GM18519 (cell line): Measurements from ENCODE around the gene STK35.

Experiments
- ATAC-seq: cut with Tn5 transposase; IDR thresholded peaks from one replicate; pipeline ENCODE4 v1.9.1; 2021; ENCODE audit warnings: mild to moderate bottlenecking, moderate library complexity; ENCODE audit not compliant: unreplicated experiment, low FRiP score

Gene STK35

DNA sequence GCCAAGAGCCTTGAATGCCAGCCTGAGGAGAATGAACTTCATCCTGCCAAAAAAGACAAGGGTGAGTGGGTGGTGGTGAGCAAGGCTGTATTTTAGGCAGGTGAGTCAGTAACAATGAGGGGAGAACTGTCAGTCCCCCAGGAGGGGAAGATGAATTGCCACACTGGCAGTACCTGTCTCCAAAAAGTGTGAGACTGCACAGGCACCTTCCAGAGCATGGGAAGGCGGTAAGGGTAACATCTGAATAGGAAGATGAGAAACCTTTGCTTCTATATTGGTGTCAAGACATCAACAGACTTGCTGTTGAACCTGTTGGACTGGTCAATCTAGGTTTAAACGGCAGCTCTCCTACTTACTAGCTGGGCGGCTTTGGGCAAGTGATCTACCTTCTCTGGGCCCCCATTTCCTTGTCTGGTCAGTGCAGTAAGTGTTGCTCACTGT, 30.9 kb downstream of the STK35 start:
- no peak for ATAC-seq

DNA sequence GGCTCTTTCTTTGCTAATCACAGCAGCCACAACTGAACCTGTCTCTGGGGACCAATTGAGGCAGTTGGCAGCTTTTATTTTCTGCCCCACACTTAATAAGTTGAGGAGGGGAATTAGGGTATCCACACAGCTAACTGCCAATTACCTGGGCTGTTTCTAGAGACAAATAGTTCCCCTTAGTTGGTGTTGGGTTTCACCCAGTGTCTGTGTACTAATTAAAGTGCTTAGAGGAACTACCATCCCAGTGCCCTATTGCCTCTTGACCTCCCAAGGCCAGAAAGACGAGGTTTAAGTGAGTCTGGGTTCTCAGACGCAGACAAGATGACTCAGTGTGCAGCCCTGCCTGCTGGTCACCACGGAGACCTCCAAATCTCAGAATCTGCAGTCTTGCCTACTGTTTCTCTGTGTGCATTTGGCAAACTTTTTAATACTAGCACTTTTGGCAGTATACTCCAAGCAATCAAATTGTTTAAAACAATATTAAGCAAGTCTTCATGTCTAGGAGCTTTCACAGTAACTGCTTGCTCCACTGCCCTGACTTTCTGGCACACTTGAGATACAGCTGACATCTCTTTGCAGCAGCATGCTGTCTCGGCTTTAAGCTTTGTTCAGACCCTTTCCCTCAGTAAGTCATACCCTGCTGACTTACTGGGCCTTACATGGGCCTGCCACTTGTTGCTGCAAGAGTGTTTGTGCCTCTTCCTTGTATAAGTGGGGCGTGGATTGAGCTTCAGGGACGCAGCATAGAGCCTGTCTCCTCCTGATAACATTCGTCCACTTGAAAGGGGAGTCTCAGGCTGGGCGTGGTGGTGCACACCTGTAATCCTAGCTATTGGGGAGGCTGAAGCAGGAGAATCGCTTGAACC, 31.9 kb downstream of the STK35 start:
- ATAC-seq: no peak

DNA sequence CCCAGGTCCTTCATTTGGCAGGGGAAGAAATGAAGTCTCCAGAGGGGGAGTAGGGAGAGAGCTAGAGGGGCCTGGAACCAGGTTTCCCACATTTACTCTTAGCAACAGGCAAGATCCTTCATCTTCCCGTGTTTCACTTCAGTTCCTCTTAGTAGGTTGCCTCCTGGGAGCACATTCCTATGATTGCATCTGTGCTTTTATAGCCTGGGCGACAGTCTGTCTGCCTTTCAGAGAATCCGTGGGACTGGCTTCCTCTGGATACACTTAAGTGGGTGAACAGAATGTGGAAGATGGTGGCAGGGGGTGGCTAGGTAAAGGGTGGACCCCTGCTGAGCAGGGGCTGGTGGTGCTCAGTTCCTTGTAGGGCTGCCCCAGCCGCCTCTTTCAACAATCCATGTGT, 33.4 kb downstream of the STK35 start:
- ATAC-seq: no peak

DNA sequence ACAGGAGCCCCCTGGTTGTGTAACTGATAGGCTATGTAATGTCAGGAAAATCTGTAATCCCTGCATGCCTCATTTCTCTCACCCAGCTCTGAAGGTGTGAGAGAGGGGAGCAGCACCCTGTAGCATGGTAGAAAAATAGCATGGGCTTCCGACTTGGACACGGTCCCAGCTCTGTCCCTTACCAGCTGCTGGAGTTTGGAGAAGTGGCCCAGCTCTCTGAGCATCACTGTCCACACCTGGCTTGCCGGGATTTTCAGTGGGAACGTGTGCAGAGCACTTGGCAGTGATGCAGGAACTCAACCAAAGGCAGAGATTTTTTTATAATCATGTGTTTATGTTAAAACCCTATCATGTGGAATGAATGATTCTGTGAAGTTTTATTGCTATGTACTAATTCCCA, 34.6 kb downstream of the STK35 start:
- no peak for ATAC-seq

DNA sequence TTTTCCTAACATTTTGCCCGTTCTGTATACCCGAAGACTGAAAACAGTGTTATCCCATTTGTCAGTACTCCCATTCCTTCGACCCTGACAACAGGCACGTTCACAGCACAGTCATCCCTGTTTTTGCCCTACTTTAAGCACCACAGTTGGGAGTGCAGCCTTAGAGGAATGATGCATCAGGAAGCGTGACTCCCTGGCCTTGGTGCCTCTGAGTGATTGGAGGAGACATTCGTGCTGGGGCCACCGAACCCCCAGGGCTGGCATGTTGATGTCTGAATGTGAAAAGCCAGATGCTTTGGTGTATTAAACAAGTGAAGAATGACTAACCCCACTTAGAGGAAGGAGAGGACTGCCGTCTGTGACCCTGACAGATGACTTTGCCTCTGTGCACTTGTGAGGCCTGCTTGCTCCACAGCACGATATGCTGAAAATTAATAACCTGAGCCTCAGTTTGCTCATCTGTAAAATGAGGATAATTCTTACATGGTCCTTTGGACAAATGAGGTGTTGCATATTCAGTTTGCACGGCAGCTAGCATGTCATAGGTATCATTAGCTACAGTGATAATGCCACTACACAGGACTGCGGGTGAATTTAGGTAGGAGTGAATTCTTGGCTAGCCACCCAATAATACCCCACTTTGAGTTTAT, 36.0 kb downstream of the STK35 start:
- ATAC-seq: no peak

DNA sequence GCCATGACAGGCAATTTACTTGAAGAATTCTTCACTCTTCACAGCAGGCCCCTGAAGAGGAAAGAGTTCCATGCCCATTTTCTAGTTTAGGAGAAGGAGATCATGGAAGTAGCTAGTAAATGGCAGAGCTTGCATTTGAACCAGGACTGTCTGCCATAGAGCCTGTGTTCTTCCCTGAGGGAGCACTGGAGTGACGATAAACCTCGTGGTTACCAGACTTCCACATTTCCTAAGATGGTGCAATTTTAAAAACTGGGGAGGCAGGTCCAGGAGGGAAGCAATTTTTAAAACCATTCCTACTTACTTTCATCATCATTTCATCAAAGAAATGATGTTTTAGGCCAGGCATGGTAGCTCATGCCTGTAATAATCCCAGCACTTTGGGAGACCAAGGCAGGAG, 36.8 kb downstream of the STK35 start:
- ATAC-seq: no peak

DNA sequence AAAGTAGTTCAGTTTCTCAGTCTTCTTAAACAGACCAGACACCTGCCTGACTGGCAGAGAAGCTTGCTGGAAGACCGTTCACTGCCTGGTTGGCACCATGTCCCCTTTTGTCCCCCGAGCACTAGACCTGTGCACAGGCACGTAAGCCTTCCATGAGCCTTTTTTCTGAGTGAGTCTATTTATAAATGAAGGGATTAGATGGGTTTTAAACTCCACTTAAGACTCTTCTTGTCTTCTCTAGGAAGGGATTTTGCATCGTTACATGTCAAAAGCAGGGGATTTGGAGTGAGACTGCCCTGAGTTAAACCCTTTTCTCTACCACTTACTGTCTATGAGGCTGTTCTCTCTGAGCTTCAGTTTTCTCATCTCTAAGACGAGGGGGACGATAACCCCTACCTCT, 37.6 kb downstream of the STK35 start:
- ATAC-seq: no peak

DNA sequence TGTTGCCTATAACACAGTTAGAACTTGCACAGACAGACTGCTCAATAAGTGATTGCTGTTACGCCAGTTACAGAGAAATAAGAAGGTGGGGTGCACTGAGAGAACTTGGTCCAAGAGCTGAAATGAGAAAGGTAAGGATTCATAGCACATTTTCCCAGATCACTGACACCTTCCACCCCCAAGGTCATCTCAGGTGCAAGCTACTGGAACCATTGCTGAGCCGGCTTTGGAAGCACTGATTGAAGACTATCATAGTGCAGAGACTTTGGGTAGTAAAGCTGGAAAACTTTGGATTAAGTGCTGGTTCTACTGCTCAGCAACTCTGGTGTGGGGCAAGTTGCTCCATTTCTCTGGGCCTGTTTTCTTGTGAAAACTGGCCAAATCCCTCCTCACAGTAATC, 38.1 kb downstream of the STK35 start:
- no peak for ATAC-seq

DNA sequence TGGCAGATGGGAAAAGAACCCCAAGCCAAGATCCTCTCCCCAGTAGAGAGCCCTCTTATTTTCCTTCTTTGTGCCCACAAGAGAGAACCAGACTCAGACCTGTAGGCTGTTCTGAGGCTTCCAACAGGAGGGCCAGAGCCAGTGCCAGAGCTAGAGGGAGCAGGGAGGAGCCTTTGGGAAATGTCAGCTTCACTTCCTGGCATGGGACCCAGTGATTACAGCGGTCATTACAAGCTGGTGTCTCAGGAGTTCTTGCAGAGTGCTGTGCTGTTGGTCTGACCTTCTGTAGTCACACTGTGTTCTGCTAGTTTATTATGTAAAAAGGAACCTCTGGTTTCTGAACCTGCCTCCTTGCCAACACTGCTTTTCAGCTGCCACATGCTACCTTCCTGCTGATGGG, 38.9 kb downstream of the STK35 start:
- no peak for ATAC-seq

DNA sequence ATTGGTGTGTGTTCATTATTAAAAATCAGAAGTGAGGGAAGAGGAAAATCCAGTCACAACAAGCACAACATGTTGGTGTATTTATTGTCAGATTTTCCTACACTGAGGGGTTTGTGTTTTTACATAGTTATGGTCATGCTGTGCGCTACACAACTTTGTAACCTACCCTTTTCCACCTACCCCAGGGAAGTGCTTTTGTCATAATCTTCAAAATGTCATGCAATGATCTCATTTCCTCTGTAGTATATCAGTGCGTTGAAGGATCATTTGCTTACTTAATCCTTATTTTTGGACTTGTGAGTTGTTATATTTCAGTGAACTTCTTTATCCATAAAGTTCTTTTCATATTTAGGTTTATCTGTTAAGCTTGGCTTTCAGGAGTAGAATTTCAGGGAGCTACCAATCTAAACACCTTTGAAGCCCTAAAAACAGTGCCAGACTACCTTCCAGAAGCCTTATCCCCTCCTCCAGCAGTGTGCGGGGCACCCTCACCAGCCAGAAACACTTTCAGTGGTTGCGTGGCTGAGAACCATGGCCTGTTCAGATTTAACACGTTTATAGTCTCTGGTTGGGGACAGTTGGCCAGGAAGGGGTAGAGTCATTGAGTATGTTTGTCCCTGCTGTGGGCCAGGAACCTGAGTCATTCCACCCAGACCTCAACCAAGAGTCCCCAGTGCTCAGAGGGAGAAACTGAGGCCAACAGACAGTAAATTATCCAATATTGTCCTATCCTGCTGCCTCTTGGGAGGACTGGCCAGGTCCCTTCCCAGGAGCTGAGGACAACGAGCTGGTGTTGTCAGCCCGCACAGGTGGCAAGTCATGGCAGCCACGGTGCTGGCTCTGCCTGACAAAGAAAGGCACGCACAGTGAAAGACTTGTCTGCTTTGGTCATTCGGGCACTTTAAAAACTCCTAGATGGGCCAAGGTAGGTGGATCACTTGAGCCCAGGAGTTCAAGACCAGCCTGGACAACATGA, 40.3 kb downstream of the STK35 start:
- no peak for ATAC-seq

DNA sequence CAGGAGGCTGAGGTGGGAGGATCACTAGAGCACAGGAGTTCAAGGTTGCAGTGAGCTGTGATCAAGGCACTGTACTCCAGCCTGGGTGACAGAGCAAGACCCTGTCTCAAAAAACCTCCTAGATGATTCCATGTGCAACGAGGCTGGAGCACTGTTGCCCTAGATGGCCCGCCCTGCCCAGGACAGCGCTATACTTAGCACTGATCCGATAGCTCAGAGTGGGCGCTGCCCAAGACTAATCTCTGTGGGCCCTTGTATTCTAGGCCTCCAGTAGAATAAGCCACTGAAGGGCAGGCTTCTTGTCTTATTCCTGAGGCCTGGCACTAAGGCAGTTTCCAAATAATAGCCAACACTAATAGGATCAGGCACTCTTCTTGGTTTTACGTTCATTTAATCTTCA, 41.0 kb downstream of the STK35 start:
- ATAC-seq: no peak

DNA sequence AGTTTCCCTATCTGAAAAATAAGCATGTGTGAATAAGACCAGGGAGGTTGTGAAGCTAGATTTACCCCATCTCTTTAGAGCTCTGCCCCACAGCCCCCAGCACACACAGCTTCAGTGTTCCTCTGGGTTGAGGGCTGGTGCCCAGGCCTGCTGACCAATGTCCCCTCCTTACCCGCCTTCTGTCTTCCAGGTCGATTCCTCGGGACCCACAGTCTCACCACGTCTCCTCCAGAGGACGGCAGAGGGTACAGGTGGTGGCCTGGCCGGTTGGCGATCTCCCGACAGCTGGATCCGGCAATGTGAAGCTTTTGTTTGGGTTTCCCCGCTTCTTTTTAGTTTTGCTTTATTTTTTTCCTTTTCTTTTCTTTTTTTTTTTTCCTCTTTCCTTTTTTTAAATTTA, 42.0 kb downstream of the STK35 start:
- ATAC-seq: no peak

DNA sequence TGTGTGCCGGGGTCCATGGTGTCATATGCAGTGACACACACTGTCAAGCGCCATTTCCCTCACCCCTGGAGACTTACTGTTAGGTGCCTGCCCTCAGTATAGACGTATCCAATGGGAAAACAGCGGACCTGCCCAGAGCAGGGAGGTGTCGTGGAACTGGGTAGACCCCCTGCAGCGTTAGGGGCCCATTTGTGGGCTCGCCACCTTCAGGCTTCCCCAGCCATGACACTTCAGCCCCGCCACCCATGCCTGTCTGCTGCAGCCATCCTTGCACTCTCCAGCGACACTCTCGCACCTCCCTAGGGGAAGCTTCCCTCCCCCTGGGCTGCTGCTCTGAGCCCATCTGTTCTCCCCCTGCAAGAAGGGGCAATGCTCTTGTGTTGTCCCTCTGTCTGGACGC, 43.2 kb downstream of the STK35 start:
- ATAC-seq: no peak

DNA sequence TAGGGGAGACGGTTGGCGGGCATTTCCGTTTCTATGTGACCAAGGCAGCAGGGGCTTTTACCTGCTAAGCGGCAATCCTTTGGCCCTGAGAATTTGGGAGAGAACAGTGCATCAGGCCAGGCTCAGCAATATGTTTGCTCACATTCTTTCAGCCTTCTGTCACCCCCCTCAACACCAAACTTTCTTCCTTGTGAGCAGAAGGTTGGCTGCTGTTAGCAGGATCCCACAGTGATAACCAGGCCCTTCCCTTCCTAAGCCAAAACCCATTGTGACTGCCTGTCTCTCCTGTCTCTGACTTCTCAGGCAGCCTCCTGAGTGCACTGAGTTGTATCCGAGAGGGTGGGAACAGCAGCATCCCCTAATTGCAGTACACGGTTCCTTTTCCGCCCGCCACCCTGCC, 43.7 kb downstream of the STK35 start:
- no peak for ATAC-seq

DNA sequence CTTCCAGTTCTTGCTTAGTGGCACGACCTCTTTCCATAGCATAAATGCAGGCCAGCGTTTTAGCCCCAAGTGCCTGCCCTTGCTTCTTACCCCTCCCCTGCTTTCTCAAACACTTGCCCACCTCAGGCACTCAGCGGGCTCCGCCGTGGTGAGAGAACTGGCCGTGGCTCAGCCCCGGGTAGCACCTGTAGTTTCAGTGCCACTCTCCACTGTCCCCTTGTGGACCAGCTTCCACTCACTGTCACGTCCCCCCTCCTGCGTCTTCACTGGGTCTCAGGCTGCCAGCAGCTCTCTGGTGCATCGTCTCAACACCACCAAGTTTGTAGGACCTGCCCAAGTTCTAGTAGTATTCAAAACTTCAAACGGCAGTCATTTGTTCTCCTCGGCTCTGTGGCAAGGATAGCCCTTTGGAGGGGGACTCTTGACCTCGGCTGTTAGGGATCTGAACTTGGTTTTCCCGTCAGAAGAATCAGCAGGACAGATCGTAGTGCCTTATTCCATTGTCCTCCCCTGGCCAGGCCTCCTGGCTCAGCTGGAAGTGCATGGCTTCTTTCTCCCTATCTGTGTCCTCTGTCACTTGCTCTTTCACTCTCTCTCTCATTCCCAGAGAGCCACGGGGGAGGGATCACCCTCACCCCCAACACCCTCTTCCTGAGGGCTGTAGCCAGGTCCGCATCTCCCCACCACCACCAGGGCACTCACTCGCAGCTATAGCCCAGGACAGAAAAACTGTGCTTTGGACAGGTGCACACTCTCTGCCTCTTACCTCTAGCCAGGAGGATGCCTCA, 44.6 kb downstream of the STK35 start:
- no peak for ATAC-seq

DNA sequence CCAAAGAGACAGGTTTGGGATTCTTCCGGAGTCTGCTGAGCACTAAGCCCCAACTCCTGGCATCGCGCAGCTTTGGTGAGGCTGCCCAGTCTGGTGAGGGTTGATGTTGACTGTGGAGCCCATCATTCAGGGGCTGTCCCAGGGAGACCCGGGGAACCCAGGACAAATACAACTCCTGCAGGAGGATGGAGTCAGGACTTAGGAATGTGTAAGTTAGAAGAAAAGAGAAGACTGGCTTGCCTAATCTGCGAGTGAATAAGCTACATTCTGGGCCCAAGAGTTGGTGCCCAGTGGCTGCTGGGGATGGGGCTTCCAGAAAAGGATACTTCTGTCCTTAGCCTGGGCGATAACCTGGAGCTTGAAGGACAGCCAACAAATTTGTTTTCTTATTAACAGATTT, 47.9 kb downstream of the STK35 start:
- no peak for ATAC-seq

DNA sequence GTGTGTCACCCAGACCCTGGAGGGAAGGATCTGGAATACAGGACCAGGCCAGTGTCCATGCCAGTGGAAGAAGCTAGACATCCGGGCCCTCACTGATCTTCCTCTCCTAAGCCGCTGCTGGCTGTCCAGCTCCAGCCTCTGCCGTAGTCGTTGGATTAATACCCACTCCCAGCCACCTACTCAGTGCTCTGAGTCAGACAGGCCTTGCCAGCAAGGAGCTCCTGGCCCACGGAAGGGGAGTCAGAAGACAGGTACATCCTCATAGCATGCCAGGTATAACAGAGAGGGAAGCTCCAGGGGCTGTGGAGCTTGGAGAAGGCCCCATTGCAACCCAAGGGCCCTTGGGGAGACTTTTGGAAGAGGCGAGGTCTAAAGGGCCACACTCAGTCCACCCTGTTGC, 49.0 kb downstream of the STK35 start:
- ATAC-seq: no peak

DNA sequence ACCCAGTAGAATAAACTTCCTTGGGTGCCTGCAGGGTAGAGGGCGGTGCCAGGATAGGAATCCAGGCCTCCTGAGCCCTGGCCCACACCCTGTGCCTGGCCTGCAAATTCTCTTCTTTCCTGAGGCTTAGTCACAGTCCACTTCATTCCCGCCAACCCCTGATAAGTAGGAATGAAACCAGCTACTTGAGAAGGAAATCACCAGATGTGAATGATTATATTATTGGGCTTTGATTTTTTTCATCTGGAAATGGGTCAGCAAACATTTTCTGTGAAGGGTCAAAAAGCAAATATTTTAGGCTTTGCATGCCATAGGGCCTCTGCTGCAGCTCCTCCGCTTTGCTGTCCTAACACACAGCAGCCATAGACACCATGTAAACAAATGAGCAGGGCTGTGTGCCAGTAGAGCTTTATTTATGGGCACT, 50.2 kb downstream of the STK35 start:
- no peak for ATAC-seq

DNA sequence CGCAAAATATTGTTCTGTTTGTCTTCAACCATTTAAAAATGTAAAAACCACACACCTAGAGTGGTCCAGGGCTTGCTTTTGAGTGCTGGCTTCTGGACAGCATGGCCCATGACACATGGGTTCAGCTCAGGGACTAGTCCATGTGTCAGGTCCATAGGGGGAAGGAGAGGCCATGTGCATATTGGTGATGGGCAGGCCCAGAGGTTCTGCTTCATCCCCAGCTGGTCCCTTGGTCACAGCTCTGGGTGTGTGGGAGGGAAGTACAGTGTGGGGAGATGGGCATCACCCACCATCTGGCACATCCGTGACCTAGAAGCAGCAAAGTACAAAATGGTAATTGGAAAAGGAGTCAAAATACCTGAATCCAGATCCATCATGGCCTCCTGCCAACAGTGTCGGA, 50.7 kb downstream of the STK35 start:
- no peak for ATAC-seq

DNA sequence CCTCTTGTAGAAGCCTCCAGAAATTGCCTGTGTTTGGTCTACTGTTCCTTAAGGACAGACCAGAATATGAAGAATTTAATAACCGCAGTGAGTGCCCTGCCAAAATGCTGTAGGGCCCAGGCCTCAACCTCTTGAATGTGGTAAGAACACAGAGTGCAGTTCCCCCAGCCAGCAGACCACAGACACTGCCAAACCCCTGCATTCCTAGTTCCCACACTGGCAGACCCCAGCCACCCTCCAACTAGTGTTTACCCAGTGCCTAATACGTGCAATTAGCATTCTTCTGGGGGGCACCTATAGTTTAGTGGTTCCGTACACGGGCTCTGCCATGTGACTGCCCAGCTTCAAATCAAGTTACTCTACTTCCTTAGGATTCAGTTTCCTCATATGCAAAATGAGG, 51.7 kb downstream of the STK35 start:
- ATAC-seq: no peak
